HCT116 (cell line): ENCODE measurements around the gene TSPAN5. TPM values are rescaled to one million over a fixed set of nuclear protein-coding genes. Genes with fewer than 3 reads are reported as not detected.

Experiments used
- ATAC-seq: fragments of 200-7000 bp; cut with Tn5 transposase; 2 replicates; pipeline ENCODE4 v1.9.1; 2020; ENCODE audit warnings: mild to moderate bottlenecking, moderate library complexity
- BruUV-seq: library from RNA; stranded (reverse); fragments of 400-500 nt; replicated peaks from 2 replicates; lab custom pipeline; 2021; lab: Mats Ljungman, UMichigan
- CTCF ChIA-PET: fragments of 300-600 bp; sonication (Branson Sonifier 250); formaldehyde crosslinking; loops from one replicate; lab custom pipeline; 2021; ENCODE audit warnings: antibody characterized with exemption; lab: Charles Lee
- POLR2A ChIA-PET: fragments of 300-600, 350-600 bp; sonication (Branson Sonifier 250); formaldehyde crosslinking; loops from one replicate; lab custom pipeline; 2021; ENCODE audit warnings: antibody characterized with exemption; lab: Charles Lee
- RAD21 ChIA-PET, 2 experiments: fragments of 300-600 bp; sonication (Branson Sonifier 250); formaldehyde crosslinking; loops; one replicate each; lab custom pipeline; 2023; ENCODE audit warnings: low total read pairs in 2 of 2; ENCODE audit not compliant: uncharacterized antibody in 2 of 2, unreplicated experiment in 2 of 2, low non-redundant PET in 1 of 2; lab: Charles Lee
- DNase-seq: peaks from one replicate; pipeline ENCODE4 v3.0.0-alpha.2; 2010; ENCODE audit warnings: low read depth, low spot score
- H2AFZ ChIP-seq: fragments of 200-600 bp; shearing (Covaris generic), sonication (generic); 2 replicates; pipeline ENCODE4 v1.6.1; 2017; ENCODE audit warnings: low read depth, mixed run types, mixed read lengths, antibody characterized with exemption, low read length; ENCODE audit not compliant: poor library complexity, severe bottlenecking
- H3K27ac ChIP-seq: 2 replicates; pipeline ENCODE4 v1.5.1; 2012; ENCODE audit warnings: low read depth, low read length
- H3K27me3 ChIP-seq: fragments of 200-600 bp; sonication (generic); 2 replicates; pipeline ENCODE4 v1.6.1; 2016; ENCODE audit warnings: mixed run types, low read length, mixed read lengths; ENCODE audit not compliant: insufficient read depth
- H3K36me3 ChIP-seq, 2 experiments: fragments of 200-500 bp in 1 of 2; fragments of 200-600 bp in 1 of 2; sonication (Bioruptor generic) in 1 of 2; sonication (generic) in 1 of 2; 2 replicates each; pipeline versions ENCODE4 v1.5.1 to v1.6.1; 2014 to 2016; ENCODE audit warnings: low read length in 2 of 2, inconsistent platforms in 1 of 2, mixed read lengths in 1 of 2, mixed run types in 1 of 2; ENCODE audit not compliant: insufficient read depth in 2 of 2, control insufficient read depth in 1 of 2
- H3K4me1 ChIP-seq, 2 experiments: fragments of 200-600 bp in 1 of 2; sonication (generic) in 1 of 2; 2 replicates each; pipeline versions ENCODE4 v1.5.1 to v1.6.1; 2012 to 2017; ENCODE audit warnings: low read length in 2 of 2, inconsistent platforms in 1 of 2, mild to moderate bottlenecking in 1 of 2, mixed read lengths in 1 of 2, mixed run types in 1 of 2, moderate library complexity in 1 of 2; ENCODE audit not compliant: insufficient read depth in 2 of 2, control insufficient read depth in 1 of 2
- H3K4me2 ChIP-seq: fragments of 200-600 bp; sonication (generic); 2 replicates; pipeline ENCODE4 v1.6.1; 2017; ENCODE audit warnings: mixed run types, low read length, mixed read lengths
- H3K4me3 ChIP-seq, 2 experiments: fragments of 200-600 bp in 1 of 2; sonication (generic) in 1 of 2; replicated peaks in 1 of 2; 2 replicates each; pipeline ENCODE4 v1.5.1; 2011 to 2016; ENCODE audit warnings: low read length in 2 of 2, control low read depth in 1 of 2, low read depth in 1 of 2, mild to moderate bottlenecking in 1 of 2, mixed read lengths in 1 of 2, mixed run types in 1 of 2
- H3K79me2 ChIP-seq: fragments of 200-600 bp; sonication (generic); 2 replicates; pipeline ENCODE4 v1.6.1; 2017; ENCODE audit warnings: mild to moderate bottlenecking, mixed run types, low read length, moderate library complexity, mixed read lengths; ENCODE audit not compliant: insufficient read depth
- H3K9ac ChIP-seq: fragments of 200-600 bp; sonication (generic); 2 replicates; pipeline ENCODE4 v1.6.1; 2016; ENCODE audit warnings: low read length, mixed read lengths
- H3K9me2 ChIP-seq: fragments of 200-600 bp; sonication (generic), shearing (Covaris generic); 2 replicates; pipeline ENCODE4 v1.6.1; 2017; ENCODE audit warnings: mixed run types, mild to moderate bottlenecking, moderate library complexity; ENCODE audit not compliant: insufficient read depth
- H3K9me3 ChIP-seq, 2 experiments: fragments of 200-500 bp in 1 of 2; fragments of 200-600 bp in 1 of 2; sonication (Bioruptor generic) in 1 of 2; sonication (generic) in 1 of 2; 2 replicates each; pipeline ENCODE4 v1.6.1; 2014 to 2017; ENCODE audit warnings: low read length in 2 of 2, mixed read lengths in 2 of 2, inconsistent platforms in 1 of 2, low read depth in 1 of 2, mild to moderate bottlenecking in 1 of 2, mixed run types in 1 of 2, moderate library complexity in 1 of 2; ENCODE audit not compliant: control insufficient read depth in 1 of 2, insufficient read depth in 1 of 2
- H4K20me1 ChIP-seq: fragments of 200-600 bp; sonication (generic), shearing (Covaris generic); 2 replicates; pipeline ENCODE4 v1.6.1; 2017; ENCODE audit warnings: mixed run types, mild to moderate bottlenecking, moderate library complexity; ENCODE audit not compliant: insufficient read depth
- ELF1 ChIP-seq: IDR thresholded peaks from 2 replicates; pipeline ENCODE4 v1.6.1; 2012; ENCODE audit warnings: low read depth, borderline replicate concordance
- EZH2 ChIP-seq: fragments of 200-600 bp; sonication (generic); IDR thresholded peaks from 2 replicates; pipeline ENCODE4 v1.6.1; 2017; ENCODE audit warnings: antibody characterized with exemption, mixed run types
- EZH2phosphoT487 ChIP-seq: fragments of 200-600 bp; IDR thresholded peaks from 2 replicates; pipeline ENCODE4 v1.6.1; 2018; ENCODE audit warnings: antibody characterized with exemption, borderline replicate concordance
- FOSL1 ChIP-seq: IDR thresholded peaks from 2 replicates; pipeline ENCODE4 v1.6.1; 2012; ENCODE audit warnings: low read depth
- JUND ChIP-seq: IDR thresholded peaks from 2 replicates; pipeline ENCODE4 v1.6.1; 2012
- POLR2A ChIP-seq: IDR thresholded peaks from 2 replicates; pipeline ENCODE4 v1.7.0; 2011; ENCODE audit warnings: borderline replicate concordance; ENCODE audit not compliant: insufficient read depth, insufficient read length; ENCODE audit errors: extremely low read depth
- POLR2AphosphoS5 ChIP-seq: IDR thresholded peaks from 2 replicates; pipeline ENCODE4 v1.6.1; 2011; ENCODE audit warnings: mild to moderate bottlenecking, low read depth, low read length, moderate library complexity
- RAD21 ChIP-seq: IDR thresholded peaks from 2 replicates; pipeline ENCODE4 v1.6.1; 2012; ENCODE audit warnings: low read depth, mild to moderate bottlenecking
- REST ChIP-seq: IDR thresholded peaks from 2 replicates; pipeline ENCODE4 v1.6.1; 2012; ENCODE audit warnings: low read depth
- SP1 ChIP-seq: IDR thresholded peaks from 2 replicates; pipeline ENCODE4 v1.6.1; 2012; ENCODE audit warnings: low read depth
- SRF ChIP-seq: IDR thresholded peaks from 2 replicates; pipeline ENCODE4 v1.6.1; 2012; ENCODE audit warnings: low read depth
- YY1 ChIP-seq: IDR thresholded peaks from 2 replicates; pipeline ENCODE4 v1.6.1; 2011; ENCODE audit warnings: low read length, low read depth, moderate library complexity, mild to moderate bottlenecking; ENCODE audit not compliant: insufficient replicate concordance; ENCODE audit errors: extremely low read depth
- ZNF274 ChIP-seq: fragments of 200-500 bp; sonication (Bioruptor generic); IDR thresholded peaks from 2 replicates; pipeline ENCODE4 v1.6.1; 2014; ENCODE audit warnings: mild to moderate bottlenecking, low read depth, low read length, inconsistent platforms
- intact Hi-C: fragments of 100-400 bp; cut with micrococcal nuclease; formaldehyde crosslinking; loops from 2 replicates; pipeline ENCODE4 v1.10.0; 2022
- total RNA-seq: library from RNA; stranded (reverse); gene quantifications from one replicate; pipeline ENCODE4 v1.2.1, GENCODE V29; 2021; ENCODE audit not compliant: unreplicated experiment

TSPAN5 gene
- total RNA-seq, 1 experiment from 2014 or later = 56.8 TPM

GRCh38 chr4:98609934-98610333 is 48.5 kb downstream of the TSPAN5 start (continued):
- no peak for TF ChIP-seq REST
- TF ChIP-seq POLR2A = no peak
- TF ChIP-seq ZNF274 = no peak
- TF ChIP-seq EZH2phosphoT487 = no peak

GRCh38 chr4:98608356-98608755 is 50.1 kb downstream of the TSPAN5 start:
- DNase-seq = no peak
- H3K9me3 ChIP-seq = no peaks in the 10 kb centered on the region
- no peaks in the 10 kb centered on the region for H3K9me2 ChIP-seq
- H3K4me3 ChIP-seq = no peak overlapping the region
- intact Hi-C loops = no loop called here
- no peak overlapping the region for H3K4me2 ChIP-seq
- no TSS peak for BruUV-seq
- POLR2A ChIA-PET = no interaction called here
- H3K4me1 ChIP-seq = peaks cover 7 to 34% of the 10 kb centered on the region in 2 experiments; a peak in 1 of 4 replicates
- no peaks in the 10 kb centered on the region for H3K27me3 ChIP-seq
- ATAC-seq = no peak
- RAD21 ChIA-PET = no interaction called here
- CTCF ChIA-PET = no interaction called here
- no peak overlapping the region for H3K27ac ChIP-seq
- H4K20me1 ChIP-seq = no peaks in the 10 kb centered on the region
- peaks cover 99% of the 10 kb centered on the region for H3K79me2 ChIP-seq
- no peaks in the 10 kb centered on the region for H3K36me3 ChIP-seq
- no peak for TF ChIP-seq EZH2phosphoT487
- TF ChIP-seq FOSL1 = no peak
- no peak for TF ChIP-seq EZH2
- TF ChIP-seq SP1 = no peak
- no peak for TF ChIP-seq ZNF274
- no peak for TF ChIP-seq RAD21
- TF ChIP-seq JUND = no peak
- TF ChIP-seq SRF = no peak
- no peak for TF ChIP-seq ELF1
- TF ChIP-seq YY1 = no peak
- no peak for TF ChIP-seq REST
- no peak for TF ChIP-seq POLR2AphosphoS5
- no peak overlapping the region for H3K9ac ChIP-seq
- H2AFZ ChIP-seq = no peak overlapping the region
